WTC11 (cell line): ENCODE measurements around the gene UBE2D2. TPM values are rescaled to one million over a fixed set of nuclear protein-coding genes. Genes with fewer than 3 reads are reported as not detected.

Experiments used
- ATAC-seq: fragments of 200-7000 bp; cut with Tn5 transposase; 2 replicates; pipeline ENCODE4 v1.10.0; 2021; ENCODE audit warnings: mild to moderate bottlenecking, moderate library complexity
- CTCF ChIA-PET: fragments of 300-600 bp; sonication (Branson Sonifier 250); formaldehyde crosslinking; loops from one replicate; lab custom pipeline; 2021; ENCODE audit warnings: antibody characterized with exemption; lab: Charles Lee
- POLR2A ChIA-PET: fragments of 350-600 bp; sonication (Branson Sonifier 250); formaldehyde crosslinking; loops from one replicate; lab custom pipeline; 2021; ENCODE audit warnings: antibody characterized with exemption; lab: Charles Lee
- DNase-seq: peaks from one replicate; pipeline ENCODE4 v3.0.0; 2021; ENCODE audit warnings: low spot score
- H3K27ac Mint-ChIP-seq: 2 replicates; pipeline ENCODE4 v1.8.0; 2021; ENCODE audit warnings: mixed read lengths
- H3K27me3 Mint-ChIP-seq: 2 replicates; pipeline ENCODE4 v1.8.0; 2021; ENCODE audit warnings: low read depth, mild to moderate bottlenecking, moderate library complexity, mixed read lengths
- H3K36me3 Mint-ChIP-seq: 2 replicates; pipeline ENCODE4 v1.8.0; 2021; ENCODE audit warnings: mixed read lengths
- H3K4me1 Mint-ChIP-seq: 2 replicates; pipeline ENCODE4 v1.8.0; 2022; ENCODE audit warnings: mixed read lengths
- H3K4me3 Mint-ChIP-seq: 2 replicates; pipeline ENCODE4 v1.8.0; 2021; ENCODE audit warnings: mild to moderate bottlenecking, moderate library complexity, mixed read lengths
- H3K9me3 Mint-ChIP-seq: 2 replicates; pipeline ENCODE4 v1.8.0; 2021; ENCODE audit warnings: mixed read lengths
- ATF1 ChIP-seq: sonication (generic); formaldehyde crosslinking; IDR thresholded peaks from 2 replicates; pipeline ENCODE4 v1.8.1; 2023; ENCODE audit warnings: mild to moderate bottlenecking, moderate library complexity, missing genetic modification reagents
- GABPB1 ChIP-seq: sonication (generic); formaldehyde crosslinking; IDR thresholded peaks from 2 replicates; pipeline ENCODE4 v1.8.1; 2023; ENCODE audit warnings: mild to moderate bottlenecking, missing genetic modification reagents
- HMGA2 ChIP-seq: fragments of 250-450 bp; sonication (Bioruptor Pico); IDR thresholded peaks from 2 replicates; pipeline ENCODE4 v1.4.0; 2021; ENCODE audit warnings: mild to moderate bottlenecking, moderate library complexity
- NFATC4 ChIP-seq: fragments of 250-450 bp; sonication (Bioruptor Pico); IDR thresholded peaks from 2 replicates; pipeline ENCODE4 v1.9.0; 2021; ENCODE audit warnings: mild to moderate bottlenecking
- NFYB ChIP-seq: sonication (generic); formaldehyde crosslinking; conservative IDR thresholded peaks from 2 replicates; pipeline ENCODE4 v1.8.0; 2022; ENCODE audit warnings: low read depth, missing genetic modification reagents
- NR1H2 ChIP-seq: sonication (generic); formaldehyde crosslinking; IDR thresholded peaks from 2 replicates; pipeline ENCODE4 v1.9.0; 2021; ENCODE audit warnings: mild to moderate bottlenecking, moderate library complexity, missing genetic modification reagents
- NR2C2 ChIP-seq: sonication (generic); formaldehyde crosslinking; IDR thresholded peaks from 2 replicates; pipeline ENCODE4 v1.8.0; 2022; ENCODE audit warnings: mild to moderate bottlenecking, missing genetic modification reagents
- PRDM15 ChIP-seq: sonication (generic); formaldehyde crosslinking; IDR thresholded peaks from 2 replicates; pipeline ENCODE4 v1.8.0; 2022; ENCODE audit warnings: missing genetic modification reagents
- RORB ChIP-seq: fragments of 250-450 bp; sonication (Bioruptor Pico); IDR thresholded peaks from 2 replicates; pipeline ENCODE4 v1.9.0; 2021; ENCODE audit warnings: mild to moderate bottlenecking
- ZBTB21 ChIP-seq: sonication (generic); formaldehyde crosslinking; IDR thresholded peaks from 2 replicates; pipeline ENCODE4 v1.8.1; 2023; ENCODE audit warnings: mild to moderate bottlenecking, missing genetic modification reagents, borderline replicate concordance
- ZMAT4 ChIP-seq: fragments of 250-450 bp; sonication (Bioruptor Pico); IDR thresholded peaks from 2 replicates; pipeline ENCODE4 v1.9.0; 2021; ENCODE audit warnings: mild to moderate bottlenecking
- ZNF263 ChIP-seq: sonication (generic); formaldehyde crosslinking; IDR thresholded peaks from 2 replicates; pipeline ENCODE4 v1.8.1; 2022; ENCODE audit warnings: low read depth, mild to moderate bottlenecking, moderate library complexity, missing genetic modification reagents
- total RNA-seq: library from RNA; stranded (reverse); gene quantifications from 3 replicates; pipeline ENCODE4 v1.2.3, GENCODE V29; 2021
- TF ChIP-seq, protein P1 (sequence below): sonication (generic); formaldehyde crosslinking; IDR thresholded peaks from 2 replicates; pipeline ENCODE4 v1.8.0; 2022; ENCODE audit warnings: mild to moderate bottlenecking, missing genetic modification reagents
- TF ChIP-seq, protein P2 (sequence below): sonication (generic); formaldehyde crosslinking; IDR thresholded peaks from 2 replicates; pipeline ENCODE4 v1.8.0; 2023; ENCODE audit warnings: missing genetic modification reagents, mild to moderate bottlenecking, borderline replicate concordance
- TF ChIP-seq, protein P3 (sequence below): fragments of 250-450 bp; sonication (Bioruptor Pico); IDR thresholded peaks from 2 replicates; pipeline ENCODE4 v1.9.0; 2021; ENCODE audit warnings: moderate library complexity, mild to moderate bottlenecking, inconsistent platforms, borderline replicate concordance

Gene UBE2D2
- total RNA-seq, 1 experiment from 2014 or later: 183 TPM

- Mint-ChIP-seq H3K27ac (peak overlapping the region; percentile 98), H3K27me3 (peaks cover 18% of the 10 kb centered on the region), H3K9me3 (no peaks in the 10 kb centered on the region), H3K36me3 (no peaks in the 10 kb centered on the region), H3K4me3 (peak overlapping the region; percentile 98), H3K4me1 (peaks cover 60% of the 10 kb centered on the region)
- ATAC-seq (no peak), DNase-seq (peak; percentile 72)
- no peak for TF ChIP-seq NFATC4 (CRISPR knock-in tag)
- TF ChIP-seq, protein P1, sequence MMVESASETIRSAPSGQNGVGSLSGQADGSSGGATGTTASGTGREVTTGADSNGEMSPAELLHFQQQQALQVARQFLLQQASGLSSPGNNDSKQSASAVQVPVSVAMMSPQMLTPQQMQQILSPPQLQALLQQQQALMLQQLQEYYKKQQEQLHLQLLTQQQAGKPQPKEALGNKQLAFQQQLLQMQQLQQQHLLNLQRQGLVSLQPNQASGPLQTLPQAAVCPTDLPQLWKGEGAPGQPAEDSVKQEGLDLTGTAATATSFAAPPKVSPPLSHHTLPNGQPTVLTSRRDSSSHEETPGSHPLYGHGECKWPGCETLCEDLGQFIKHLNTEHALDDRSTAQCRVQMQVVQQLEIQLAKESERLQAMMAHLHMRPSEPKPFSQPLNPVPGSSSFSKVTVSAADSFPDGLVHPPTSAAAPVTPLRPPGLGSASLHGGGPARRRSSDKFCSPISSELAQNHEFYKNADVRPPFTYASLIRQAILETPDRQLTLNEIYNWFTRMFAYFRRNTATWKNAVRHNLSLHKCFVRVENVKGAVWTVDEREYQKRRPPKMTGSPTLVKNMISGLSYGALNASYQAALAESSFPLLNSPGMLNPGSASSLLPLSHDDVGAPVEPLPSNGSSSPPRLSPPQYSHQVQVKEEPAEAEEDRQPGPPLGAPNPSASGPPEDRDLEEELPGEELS (CRISPR knock-in tag): 0 out of 2 replicates have a peak, but pooled peaks have one; percentile 23
- POLR2A ChIA-PET: interaction anchor here (0.6 to 3.2 kb wide), 7 partner anchors 10 to 95 kb away, joined by 3 to 22 read pairs (median 3); no protein-coding TSS in a partner anchor
- CTCF ChIA-PET: interaction anchor here (0.8 to 9.5 kb wide), 6 partner anchors 10 to 125 kb away, joined by 4 to 235 read pairs (median 16); no protein-coding TSS in a partner anchor
These were observed 89.0 kb downstream of the UBE2D2 start for GRCh38 chr5:139650031-139650688.

DNA sequence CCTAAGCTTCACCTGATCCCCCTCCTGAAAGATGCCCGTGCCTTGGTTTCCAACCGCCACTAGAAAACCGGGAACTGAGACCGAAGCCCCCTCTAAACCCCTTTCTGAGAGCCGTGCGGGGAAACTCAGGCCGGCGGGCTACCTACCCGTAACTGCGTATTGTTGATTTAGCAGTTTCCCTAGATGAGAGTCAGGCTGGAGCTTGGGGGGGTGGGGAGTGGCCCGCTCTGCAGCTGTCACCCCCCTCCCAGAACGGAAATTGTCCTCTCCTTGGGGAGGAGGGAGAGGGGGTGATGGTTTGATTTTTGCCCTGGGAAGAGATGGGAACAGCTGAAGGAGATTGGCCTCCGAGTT, 89.5 kb downstream of the UBE2D2 start:
- ChIA-PET CTCF (interaction anchor here (0.6 to 9.5 kb wide), 8 partner anchors 9 to 392 kb away, joined by 4 to 235 read pairs (median 8); no protein-coding TSS in a partner anchor), POLR2A (interaction anchor here (1.0 to 3.2 kb wide), 5 partner anchors 9 to 95 kb away, joined by 3 to 22 read pairs (median 3); no protein-coding TSS in a partner anchor)
- Mint-ChIP-seq H3K4me1 (peaks cover 62% of the 10 kb centered on the region), H3K27me3 (peaks cover 13% of the 10 kb centered on the region), H3K36me3 (no peaks in the 10 kb centered on the region), H3K9me3 (no peaks in the 10 kb centered on the region), H3K27ac (peak overlapping the region; percentile 68), H3K4me3 (peak overlapping the region; percentile 98)
- ATAC-seq: no peak
- DNase-seq: no peak
- TF ChIP-seq PRDM15 (peak; percentile 38; the same call in 1 of the 2 replicates), HMGA2 (CRISPR knock-in tag) (no peak), ZMAT4 (no peak), ATF1 (CRISPR knock-in tag) (no peak), NFYB (CRISPR knock-in tag) (no peak), GABPB1 (no peak), ZBTB21 (CRISPR knock-in tag) (no peak), RORB (CRISPR knock-in tag) (no peak), NR1H2 (CRISPR knock-in tag) (no peak), NR2C2 (CRISPR knock-in tag) (no peak), ZNF263 (CRISPR knock-in tag) (peak; percentile 68; the same call in 1 of the 2 replicates)
- TF ChIP-seq, protein P2, sequence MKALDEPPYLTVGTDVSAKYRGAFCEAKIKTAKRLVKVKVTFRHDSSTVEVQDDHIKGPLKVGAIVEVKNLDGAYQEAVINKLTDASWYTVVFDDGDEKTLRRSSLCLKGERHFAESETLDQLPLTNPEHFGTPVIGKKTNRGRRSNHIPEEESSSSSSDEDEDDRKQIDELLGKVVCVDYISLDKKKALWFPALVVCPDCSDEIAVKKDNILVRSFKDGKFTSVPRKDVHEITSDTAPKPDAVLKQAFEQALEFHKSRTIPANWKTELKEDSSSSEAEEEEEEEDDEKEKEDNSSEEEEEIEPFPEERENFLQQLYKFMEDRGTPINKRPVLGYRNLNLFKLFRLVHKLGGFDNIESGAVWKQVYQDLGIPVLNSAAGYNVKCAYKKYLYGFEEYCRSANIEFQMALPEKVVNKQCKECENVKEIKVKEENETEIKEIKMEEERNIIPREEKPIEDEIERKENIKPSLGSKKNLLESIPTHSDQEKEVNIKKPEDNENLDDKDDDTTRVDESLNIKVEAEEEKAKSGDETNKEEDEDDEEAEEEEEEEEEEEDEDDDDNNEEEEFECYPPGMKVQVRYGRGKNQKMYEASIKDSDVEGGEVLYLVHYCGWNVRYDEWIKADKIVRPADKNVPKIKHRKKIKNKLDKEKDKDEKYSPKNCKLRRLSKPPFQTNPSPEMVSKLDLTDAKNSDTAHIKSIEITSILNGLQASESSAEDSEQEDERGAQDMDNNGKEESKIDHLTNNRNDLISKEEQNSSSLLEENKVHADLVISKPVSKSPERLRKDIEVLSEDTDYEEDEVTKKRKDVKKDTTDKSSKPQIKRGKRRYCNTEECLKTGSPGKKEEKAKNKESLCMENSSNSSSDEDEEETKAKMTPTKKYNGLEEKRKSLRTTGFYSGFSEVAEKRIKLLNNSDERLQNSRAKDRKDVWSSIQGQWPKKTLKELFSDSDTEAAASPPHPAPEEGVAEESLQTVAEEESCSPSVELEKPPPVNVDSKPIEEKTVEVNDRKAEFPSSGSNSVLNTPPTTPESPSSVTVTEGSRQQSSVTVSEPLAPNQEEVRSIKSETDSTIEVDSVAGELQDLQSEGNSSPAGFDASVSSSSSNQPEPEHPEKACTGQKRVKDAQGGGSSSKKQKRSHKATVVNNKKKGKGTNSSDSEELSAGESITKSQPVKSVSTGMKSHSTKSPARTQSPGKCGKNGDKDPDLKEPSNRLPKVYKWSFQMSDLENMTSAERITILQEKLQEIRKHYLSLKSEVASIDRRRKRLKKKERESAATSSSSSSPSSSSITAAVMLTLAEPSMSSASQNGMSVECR (CRISPR knock-in tag): peak; percentile 28; the same call in 1 of the 2 replicates
- TF ChIP-seq, protein P3, sequence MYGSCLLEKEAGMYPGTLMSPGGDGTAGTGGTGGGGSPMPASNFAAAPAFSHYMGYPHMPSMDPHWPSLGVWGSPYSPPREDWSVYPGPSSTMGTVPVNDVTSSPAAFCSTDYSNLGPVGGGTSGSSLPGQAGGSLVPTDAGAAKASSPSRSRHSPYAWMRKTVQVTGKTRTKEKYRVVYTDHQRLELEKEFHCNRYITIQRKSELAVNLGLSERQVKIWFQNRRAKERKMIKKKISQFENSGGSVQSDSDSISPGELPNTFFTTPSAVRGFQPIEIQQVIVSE: no peak
